Large intestine (tissue), 3 donors: ENCODE results near the gene MPG. TPM values are rescaled to one million over a fixed set of nuclear protein-coding genes. Genes with fewer than 3 reads are reported as not detected.

Experiments used
- DNase-seq, 2 donors: peaks; one replicate each; pipeline versions ENCODE4 v3.0.0 to v3.0.0-alpha.2; 2013
- H3K27ac ChIP-seq: one replicate; pipeline ENCODE4 v1.5.1; 2013; ENCODE audit warnings: low read length
- H3K27me3 ChIP-seq: 2 replicates; pipeline ENCODE4 v1.6.1; 2013; ENCODE audit warnings: low read length; ENCODE audit not compliant: control insufficient read depth, insufficient read depth
- H3K36me3 ChIP-seq: 2 replicates; pipeline ENCODE4 v1.6.1; 2013; ENCODE audit warnings: low read length; ENCODE audit not compliant: control insufficient read depth, insufficient read depth
- H3K4me1 ChIP-seq: one replicate; pipeline ENCODE4 v1.6.1; 2013; ENCODE audit warnings: low read length; ENCODE audit not compliant: control insufficient read depth, insufficient read depth
- H3K4me3 ChIP-seq: one replicate; pipeline ENCODE4 v1.5.1; 2013; ENCODE audit warnings: low read length
- H3K9me3 ChIP-seq: one replicate; pipeline ENCODE4 v1.6.1; 2013; ENCODE audit warnings: mild to moderate bottlenecking, low read depth, low read length, moderate library complexity; ENCODE audit not compliant: control insufficient read depth
- WGBS: methylation state at CpG from one replicate; pipeline ENCODE4 v1.1.5; 2013; ENCODE audit warnings: low lambda C conversion rate; ENCODE audit not compliant: insufficient coverage; 5-methylcytosine and 5-hydroxymethylcytosine counted together
- polyA plus RNA-seq: library from polyadenylated mRNA; unstranded; fragments of 120-200 nt; gene quantifications from one replicate; pipeline ENCODE4 v1.2.1, GENCODE V29; 2013

MPG gene
- polyA plus RNA-seq, 1 donor: 31.2 TPM

DNA sequence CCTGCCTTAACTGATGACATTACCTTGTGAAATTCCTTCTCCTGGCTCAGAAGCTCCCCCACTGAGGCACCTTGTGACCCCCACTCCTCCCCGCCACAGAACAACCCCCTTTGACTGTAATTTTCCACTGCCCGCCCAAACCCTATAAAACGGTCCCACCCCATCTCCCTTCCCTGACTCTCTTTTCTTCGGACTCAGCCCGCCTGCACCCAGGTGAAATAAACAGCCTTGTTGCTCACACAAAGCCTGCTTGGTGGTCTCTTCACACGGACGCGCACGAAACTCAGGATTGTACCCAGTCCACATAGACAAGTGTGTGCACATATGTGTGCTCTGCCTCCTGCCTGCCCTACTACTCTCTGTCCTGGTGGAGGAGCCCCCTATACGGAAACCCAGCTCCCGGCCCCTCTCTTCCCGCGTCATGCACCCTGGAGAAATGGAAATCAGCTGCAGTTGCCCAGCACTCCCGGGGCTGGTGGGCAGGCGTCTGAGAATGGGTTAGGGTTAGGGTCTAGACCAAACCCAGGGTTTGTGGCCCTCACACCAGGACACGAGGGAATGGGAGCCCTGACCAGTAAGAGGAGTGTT, 3.2 kb upstream of the MPG start:
- Histone ChIP-seq H3K4me1 (peaks cover 37% of the 10 kb centered on the region), H3K27me3 (peaks cover 3% of the 10 kb centered on the region), H3K36me3 (peaks cover 3% of the 10 kb centered on the region), H3K9me3 (peaks cover 2% of the 10 kb centered on the region), H3K27ac (peak overlapping the region; percentile 13), H3K4me3 (no peak overlapping the region)
- 93% methylated on average over 3 of the region's 16 CpGs for WGBS
- no peak for DNase-seq

DNA sequence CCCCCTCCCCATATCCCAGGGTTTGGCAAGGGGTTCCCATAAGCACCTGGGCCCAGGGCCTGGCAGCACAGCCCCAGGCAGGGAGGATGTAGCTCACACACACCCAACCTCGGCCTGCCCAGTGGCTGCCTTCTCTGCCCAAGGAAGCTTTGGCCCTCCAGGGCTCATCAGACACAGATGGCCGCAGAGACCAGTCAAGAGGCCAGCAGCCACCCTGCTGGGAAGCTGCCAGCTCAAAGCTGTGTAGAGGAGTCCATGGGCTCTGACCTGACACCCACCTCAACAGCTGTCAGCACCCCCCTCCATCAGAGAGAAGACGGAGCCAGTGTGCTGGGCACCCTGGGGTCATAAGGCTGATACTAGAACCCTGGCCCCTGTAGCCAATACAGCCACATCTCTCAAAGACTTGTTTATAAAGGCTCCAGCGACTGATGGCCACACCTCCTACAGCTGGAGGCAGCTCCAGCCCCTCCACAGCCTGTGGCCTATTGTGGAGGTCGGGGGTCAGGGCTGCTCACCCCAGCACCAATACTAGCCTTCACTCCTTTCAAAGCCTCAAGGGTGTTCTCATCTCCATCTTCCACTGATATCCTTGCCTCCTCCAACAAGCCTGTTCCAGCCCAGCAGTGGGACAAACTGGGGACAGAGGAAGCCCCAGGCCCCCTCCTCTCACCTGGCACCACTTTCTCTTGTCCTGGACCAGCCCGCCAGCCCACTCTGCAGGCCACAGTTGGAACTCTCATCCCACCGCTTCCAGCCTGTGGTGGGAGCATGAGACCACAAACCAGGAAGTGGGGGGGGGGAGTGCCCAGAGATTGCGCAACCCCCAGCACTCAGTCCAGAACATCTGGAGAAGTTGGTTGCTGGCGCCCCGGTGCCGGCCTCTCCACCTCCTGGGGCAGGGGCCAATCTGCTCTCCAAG, 2.2 kb upstream of the MPG start:
- Histone ChIP-seq H3K4me1 (peaks cover 36% of the 10 kb centered on the region), H3K27me3 (peaks cover 3% of the 10 kb centered on the region), H3K36me3 (peaks cover 8% of the 10 kb centered on the region), H3K9me3 (peaks cover 2% of the 10 kb centered on the region), H3K27ac (peak overlapping the region; percentile 59), H3K4me3 (no peak overlapping the region)
- DNase-seq: peak; percentile 56 to 66
- WGBS: no CpG with 5 or more reads among the region's 11 CpGs

DNA sequence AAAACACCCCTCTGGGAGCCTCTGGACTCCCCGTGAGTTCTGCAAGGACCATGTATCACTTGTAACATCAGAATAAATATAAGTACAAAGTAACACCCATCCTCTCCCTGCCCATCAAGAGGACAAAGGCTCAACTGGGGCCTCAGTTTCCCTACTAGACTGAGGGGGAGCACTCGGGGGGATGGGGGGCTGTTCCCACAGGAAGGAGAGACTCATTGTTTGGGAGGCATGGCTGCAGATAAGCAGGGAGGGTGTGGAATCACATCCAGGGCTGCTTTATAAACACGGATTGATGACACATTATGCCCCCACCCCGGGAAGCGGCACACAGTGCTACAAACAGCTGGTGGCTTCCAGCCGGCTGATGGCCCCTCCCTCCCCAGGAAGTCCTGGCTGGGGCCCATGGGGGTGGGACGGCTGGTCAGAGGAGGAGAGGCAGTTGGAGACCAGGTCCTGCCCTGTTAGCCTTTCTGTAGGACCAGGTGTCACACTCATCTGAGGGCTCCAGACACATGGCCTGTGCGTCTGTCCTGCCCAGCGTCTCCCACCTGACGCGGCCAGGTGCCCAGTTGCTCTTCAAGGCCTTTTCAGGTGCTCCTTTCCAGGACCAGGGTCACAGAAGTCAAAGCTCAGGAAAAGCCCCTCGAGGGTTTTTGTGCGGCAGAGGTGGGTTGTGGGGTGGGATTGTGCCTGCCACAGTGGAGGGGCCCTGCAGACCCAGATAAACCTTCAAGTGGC, 1.3 kb upstream of the MPG start:
- H3K9me3 ChIP-seq: peaks cover 2% of the 10 kb centered on the region
- peaks cover 28% of the 10 kb centered on the region for H3K4me1 ChIP-seq
- no CpG with 5 or more reads among the region's 13 CpGs for WGBS
- peaks cover 8% of the 10 kb centered on the region for H3K36me3 ChIP-seq
- peak overlapping the region; percentile 71 for H3K4me3 ChIP-seq
- peaks cover 3% of the 10 kb centered on the region for H3K27me3 ChIP-seq
- peak; percentile 49 to 65 for DNase-seq
- peak overlapping the region; percentile 59 for H3K27ac ChIP-seq

DNA sequence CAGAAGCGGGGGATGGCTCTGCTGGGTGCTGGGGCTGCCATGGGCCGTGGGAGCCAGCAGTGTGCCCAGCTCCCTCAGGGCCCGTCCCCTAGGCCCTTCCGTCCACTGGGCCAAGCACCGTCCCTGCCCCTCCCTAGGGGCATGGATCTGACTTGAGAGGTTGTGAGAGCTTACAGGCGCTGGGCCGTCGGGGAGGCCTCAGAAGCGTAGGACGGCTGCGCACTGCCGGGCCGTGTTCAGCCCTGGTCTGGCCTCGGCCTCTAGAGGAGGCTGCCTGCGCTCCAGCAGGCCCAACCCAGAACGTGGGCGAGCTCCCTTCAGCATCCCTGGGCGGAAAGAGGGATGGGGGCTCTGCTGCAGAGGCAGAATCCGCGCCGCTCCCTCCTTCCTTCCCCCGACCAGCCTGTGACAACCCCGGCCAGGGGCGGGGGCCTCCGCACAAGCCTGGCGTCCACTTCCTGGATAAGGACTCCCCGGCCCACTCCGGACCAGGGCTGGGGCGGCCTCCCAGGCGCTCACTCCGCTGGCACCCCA, 685 bp upstream of the MPG start:
- DNase-seq: peak in 1 of 2 donors; percentile 65
- peaks cover 27% of the 10 kb centered on the region for H3K4me1 ChIP-seq
- WGBS: no CpG with 5 or more reads among the region's 31 CpGs

DNA sequence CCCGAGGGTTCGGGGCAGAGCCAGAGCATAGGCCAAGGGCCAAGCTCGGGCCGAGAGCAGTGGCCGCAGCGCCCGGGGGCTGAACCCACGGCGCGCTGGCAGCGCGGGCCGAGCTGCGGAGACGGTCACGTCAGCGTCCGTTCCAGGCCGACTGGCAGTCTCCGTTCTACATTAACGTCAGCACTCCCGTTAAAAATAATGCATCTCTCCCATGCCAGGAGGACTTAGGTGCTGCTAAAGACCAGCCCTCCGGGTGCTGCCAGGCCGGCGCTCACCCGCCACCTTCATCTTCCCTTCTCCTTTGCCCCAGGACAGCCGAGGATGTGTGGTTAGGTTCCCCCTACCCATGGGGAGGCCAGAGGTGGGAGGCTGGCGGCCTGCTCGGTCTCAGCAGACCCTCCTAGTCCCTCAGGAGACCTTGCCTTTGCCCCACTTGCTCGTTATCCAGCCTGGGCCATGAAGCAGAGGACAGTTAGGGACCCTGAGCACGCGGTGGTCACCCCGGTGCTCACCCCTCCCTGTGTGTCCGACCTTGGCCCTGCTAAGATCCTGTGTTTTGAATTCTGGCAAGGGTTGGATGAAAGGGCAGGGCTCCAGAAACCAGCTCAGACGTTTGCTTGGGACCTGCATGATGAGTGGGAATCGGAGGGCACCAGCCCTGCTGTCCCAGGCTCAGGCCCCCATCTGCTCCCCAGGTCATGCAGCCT, 572 bp downstream of the MPG start:
- Histone ChIP-seq H3K36me3 (peaks cover 15% of the 10 kb centered on the region), H3K4me3 (peak overlapping the region; percentile 71), H3K27me3 (peaks cover under 1% of the 10 kb centered on the region), H3K27ac (no peak overlapping the region), H3K9me3 (no peaks in the 10 kb centered on the region), H3K4me1 (peaks cover 22% of the 10 kb centered on the region)
- no peak for DNase-seq
- WGBS: no CpG with 5 or more reads among the region's 36 CpGs

More for the DNA sequence above, 685 bp upstream of the MPG start:
- Histone ChIP-seq H3K36me3 (peaks cover 8% of the 10 kb centered on the region), H3K9me3 (peaks cover 2% of the 10 kb centered on the region), H3K27me3 (peaks cover 3% of the 10 kb centered on the region), H3K4me3 (peak overlapping the region; percentile 71), H3K27ac (peak overlapping the region; percentile 59)

DNA sequence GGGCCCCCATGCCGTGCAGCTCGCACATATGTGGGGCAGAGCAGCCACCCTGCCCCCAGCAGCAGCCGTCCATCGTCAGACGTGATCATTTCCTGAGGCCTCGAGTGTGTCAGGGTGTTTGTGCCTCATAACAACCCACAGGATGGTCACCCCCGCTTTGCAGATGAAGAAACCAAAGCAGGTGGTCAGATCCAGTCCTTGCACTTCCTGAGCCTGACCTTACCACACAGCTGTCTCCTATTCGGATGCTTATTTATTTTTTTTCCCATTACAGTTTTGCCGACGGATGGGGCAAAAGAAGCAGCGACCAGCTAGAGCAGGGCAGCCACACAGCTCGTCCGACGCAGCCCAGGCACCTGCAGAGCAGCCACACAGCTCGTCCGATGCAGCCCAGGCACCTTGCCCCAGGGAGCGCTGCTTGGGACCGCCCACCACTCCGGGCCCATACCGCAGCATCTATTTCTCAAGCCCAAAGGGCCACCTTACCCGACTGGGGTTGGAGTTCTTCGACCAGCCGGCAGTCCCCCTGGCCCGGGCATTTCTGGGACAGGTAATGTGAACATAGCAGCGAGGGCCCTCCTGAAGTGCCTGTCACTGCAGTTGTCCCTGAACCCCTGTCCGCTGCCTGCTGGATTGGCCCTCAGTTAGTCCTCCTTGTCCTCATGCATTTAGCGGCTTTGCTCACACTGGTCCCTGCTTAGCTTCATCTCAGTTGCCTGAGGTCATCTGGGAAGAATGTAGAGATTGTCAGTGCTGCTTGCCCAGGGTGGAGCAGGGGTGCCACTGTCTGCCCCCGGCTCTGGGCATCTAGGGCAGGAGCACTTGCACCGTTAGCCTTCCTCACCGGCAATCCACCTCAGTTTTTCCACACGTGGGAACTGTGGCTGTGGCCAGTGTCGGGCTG, 1.4 kb downstream of the MPG start:
- Histone ChIP-seq H3K27me3 (no peaks in the 10 kb centered on the region), H3K36me3 (peaks cover 22% of the 10 kb centered on the region), H3K4me3 (no peak overlapping the region), H3K4me1 (peaks cover 22% of the 10 kb centered on the region), H3K27ac (no peak overlapping the region), H3K9me3 (no peaks in the 10 kb centered on the region)
- no CpG with 5 or more reads among the region's 32 CpGs for WGBS
- DNase-seq: no peak

DNA sequence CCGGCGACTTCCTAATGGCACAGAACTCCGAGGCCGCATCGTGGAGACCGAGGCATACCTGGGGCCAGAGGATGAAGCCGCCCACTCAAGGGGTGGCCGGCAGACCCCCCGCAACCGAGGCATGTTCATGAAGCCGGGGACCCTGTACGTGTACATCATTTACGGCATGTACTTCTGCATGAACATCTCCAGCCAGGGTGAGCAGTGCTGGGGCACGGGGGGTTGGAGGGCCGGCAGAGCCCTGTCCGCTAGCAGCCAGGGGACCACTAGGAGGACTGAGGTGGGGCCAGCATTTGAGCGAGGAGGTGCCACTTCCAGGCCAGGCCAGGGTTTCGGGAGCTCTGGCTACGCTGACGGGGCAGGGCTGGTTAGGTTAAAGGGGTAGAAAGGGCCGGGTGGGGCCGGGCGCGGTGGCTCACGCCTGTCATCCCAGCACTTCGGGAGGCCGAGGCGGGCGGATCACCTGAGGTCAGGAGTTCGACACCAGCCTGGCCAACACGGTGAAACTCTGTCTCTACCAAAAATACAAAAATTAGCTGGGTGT, 5.1 kb downstream of the MPG start:
- DNase-seq: no peak
- Histone ChIP-seq H3K27ac (no peak overlapping the region), H3K36me3 (peaks cover 48% of the 10 kb centered on the region), H3K9me3 (peaks cover 2% of the 10 kb centered on the region), H3K27me3 (no peaks in the 10 kb centered on the region), H3K4me1 (peaks cover 7% of the 10 kb centered on the region), H3K4me3 (no peak overlapping the region)
- no CpG with 5 or more reads among the region's 31 CpGs for WGBS

DNA sequence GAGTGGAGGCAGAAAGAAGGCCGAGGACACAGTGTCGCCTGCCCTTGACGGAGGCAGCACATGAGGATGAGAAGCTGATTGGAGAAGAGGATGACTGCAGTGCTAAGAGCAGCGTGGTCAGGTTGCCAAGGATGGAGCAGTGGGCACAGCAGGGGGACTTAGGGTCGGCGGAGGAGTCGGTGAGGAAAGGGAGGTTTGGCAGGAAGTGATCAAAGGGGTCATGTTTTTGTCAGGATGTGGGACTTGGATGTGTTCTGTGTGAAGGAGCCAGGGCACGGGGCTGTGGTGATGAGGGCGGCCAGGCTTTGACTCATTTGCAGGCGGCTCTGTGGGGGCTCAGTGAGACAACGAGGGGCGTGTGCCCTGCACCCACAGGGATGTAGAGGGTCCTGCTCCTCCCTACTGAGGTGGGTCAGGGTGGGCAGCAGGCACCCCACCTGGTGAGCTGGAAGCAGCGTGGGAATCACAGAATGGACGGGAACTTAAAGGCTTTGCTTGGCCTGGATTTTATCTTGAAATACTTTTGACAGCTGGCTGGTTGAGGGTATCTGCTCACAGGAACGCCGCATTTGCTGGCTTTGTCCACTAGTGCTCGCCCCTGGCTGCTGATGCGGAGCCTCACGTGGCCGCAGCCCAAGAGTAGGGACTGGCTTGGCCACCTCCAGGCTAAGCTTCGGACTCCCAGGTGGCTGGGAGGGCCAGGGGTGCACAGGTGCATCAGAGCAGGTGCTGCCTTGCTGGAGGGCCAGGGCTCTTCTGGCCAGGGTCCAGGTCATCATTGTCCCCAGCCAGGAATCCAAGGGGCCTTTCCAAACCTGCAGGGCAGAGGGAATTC, 6.0 kb downstream of the MPG start:
- no peak overlapping the region for H3K4me3 ChIP-seq
- no peak overlapping the region for H3K27ac ChIP-seq
- peaks cover 2% of the 10 kb centered on the region for H3K4me1 ChIP-seq
- 94% methylated on average over 3 of the region's 21 CpGs for WGBS
- peaks cover 2% of the 10 kb centered on the region for H3K9me3 ChIP-seq
- no peaks in the 10 kb centered on the region for H3K27me3 ChIP-seq
- no peak for DNase-seq
- peaks cover 56% of the 10 kb centered on the region for H3K36me3 ChIP-seq
